SIG-M5 treated with dmso at 0.1 percent for 504 hours (cell line): ENCODE measurements around the gene BRMS1L.
A peak's percentile ranks its signal among the peaks of the same experiment; 100 is the strongest.
"Not testable (repeated sequence)": the region's sequence is repeated elsewhere in the genome, so short reads cannot be mapped to it uniquely, and the experiment has no call there.

Experiments
- DNase-seq: peaks from one replicate; lab custom pipeline; 2025; ENCODE audit not compliant: unreplicated experiment; lab: John Stamatoyannopoulos, UW

BRMS1L gene, protein sequence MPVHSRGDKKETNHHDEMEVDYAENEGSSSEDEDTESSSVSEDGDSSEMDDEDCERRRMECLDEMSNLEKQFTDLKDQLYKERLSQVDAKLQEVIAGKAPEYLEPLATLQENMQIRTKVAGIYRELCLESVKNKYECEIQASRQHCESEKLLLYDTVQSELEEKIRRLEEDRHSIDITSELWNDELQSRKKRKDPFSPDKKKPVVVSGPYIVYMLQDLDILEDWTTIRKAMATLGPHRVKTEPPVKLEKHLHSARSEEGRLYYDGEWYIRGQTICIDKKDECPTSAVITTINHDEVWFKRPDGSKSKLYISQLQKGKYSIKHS

GRCh38 chr14:35826218-35826951 lies at the start of gene BRMS1L:
BRMS1L (plus strand) TSS chr14:35826338; CDS start chr14:35826517, 179 bp downstream.
- DNase-seq, result peak; percentile 99

DNA sequence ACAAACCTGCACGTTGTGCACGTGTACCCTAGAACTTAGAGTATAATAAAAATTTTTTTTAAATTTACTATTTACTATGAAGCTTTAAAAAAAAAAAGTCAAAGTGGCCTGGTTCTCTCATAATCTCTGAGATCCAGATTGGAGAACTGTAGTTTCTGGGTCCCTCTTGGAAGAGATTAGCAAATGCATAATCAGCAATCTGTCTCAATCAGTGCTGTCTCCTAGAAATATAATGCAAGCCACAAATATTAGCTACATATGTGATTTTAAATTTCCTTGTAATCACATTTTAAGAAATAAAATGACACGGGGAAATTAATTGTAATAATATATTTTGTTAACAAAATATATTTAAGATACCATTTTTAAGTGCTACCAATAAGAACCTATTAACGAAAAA lies 49.3 kb upstream of the BRMS1L start:
- DNase-seq, result no peak

DNA sequence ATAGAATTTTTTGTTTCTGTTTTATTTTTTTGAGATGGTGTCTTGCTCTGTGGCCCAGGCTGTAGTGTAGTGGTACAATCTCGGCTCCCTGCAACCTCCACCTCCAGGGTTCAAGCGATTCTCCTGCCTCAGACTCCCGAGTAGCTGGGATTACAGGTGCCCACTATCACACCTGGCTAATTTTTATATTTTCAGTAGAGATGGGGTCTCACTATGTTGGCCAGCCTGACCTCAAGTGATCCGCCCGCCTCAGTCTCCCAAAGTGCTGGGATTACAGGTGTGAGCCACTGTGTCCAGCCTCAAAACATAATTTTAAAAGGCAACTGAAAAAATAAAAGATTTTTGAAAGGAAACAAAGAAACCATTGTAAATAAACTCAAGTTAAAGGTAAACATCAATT lies 48.6 kb upstream of the BRMS1L start:
- not testable (repeated sequence) for DNase-seq

- no peak for DNase-seq
Measured at GRCh38 chr14:35779368-35779767, 46.8 kb upstream of the BRMS1L start.

GRCh38 chr14:35783699-35784098 lies 42.4 kb upstream of the BRMS1L start:
- no peak for DNase-seq

DNA sequence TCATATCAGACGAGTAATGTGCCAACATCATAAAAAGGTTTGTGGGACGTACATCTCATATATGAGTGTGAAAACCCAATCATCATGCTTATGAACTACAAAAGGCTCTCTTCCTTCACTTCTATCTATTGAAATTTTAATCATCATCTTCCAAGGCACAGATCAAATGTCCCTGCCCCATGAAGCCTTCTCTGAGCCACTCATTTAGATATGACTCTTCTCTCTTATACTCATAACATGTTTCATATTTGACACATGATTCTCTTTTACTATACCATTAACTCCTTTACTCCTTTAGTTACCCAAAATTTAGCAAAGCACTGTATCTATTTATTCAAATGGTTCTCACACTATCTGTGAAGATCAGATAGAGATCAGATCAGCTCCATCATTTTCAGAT lies 39.3 kb upstream of the BRMS1L start:
- no peak for DNase-seq

- no peak for DNase-seq
Measured at GRCh38 chr14:35789651-35790050, 36.5 kb upstream of the BRMS1L start.

- no peak for DNase-seq
Measured at GRCh38 chr14:35797796-35798195, 28.3 kb upstream of the BRMS1L start.

DNA sequence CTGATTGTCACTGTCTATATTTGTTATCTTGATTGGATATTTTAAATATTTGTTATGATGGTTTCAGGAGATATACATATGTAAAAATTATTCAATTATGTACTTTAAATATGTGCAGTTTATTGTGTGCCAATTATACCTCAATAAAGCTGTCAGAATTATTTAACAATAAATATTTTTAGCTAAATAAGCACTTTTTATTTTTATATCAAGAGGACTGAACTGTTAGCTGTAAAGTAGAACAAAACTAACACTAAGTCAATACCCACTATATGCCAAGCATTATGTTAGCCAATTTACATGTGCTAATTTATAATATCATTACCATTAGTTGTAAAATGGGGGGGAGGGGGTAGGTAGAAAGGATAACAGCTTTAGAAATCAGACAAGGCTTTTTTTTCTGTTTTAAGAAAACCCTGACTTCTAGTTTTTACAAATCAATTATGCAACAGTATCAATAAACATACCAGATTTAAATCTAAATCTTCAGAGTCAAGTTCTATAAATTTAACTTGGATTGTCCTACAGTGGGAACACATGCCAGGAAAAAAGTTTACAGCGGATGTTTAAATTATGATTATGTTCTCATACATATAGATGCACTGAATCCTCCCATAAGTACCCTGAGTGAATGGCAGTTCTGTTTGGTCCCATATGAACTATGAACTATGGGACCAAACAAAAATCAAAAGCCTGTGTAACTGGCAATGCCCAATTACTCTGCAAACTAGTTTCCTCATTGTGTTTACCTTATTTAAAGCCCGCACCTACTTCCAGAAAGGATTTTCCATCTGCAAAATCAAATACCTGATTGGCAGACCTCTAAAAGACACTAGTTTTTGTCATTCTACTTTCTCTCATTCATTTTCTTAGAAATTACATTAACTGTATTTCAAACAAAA lies 19.9 kb upstream of the BRMS1L start:
- DNase-seq, result no peak

GRCh38 chr14:35807131-35807961 lies 18.8 kb upstream of the BRMS1L start:
- DNase-seq, result no peak

GRCh38 chr14:35808076-35808637 lies 18.0 kb upstream of the BRMS1L start:
- no peak for DNase-seq

- DNase-seq, result peak; percentile 97
Measured at GRCh38 chr14:35808638-35809563, 17.2 kb upstream of the BRMS1L start, which contains the start of gene RALGAPA1. RALGAPA1 (minus strand) TSS chr14:35809295; CDS start chr14:35808835, 460 bp downstream.

- DNase-seq, result no peak
Measured at GRCh38 chr14:35809597-35809996, 16.5 kb upstream of the BRMS1L start.

DNA sequence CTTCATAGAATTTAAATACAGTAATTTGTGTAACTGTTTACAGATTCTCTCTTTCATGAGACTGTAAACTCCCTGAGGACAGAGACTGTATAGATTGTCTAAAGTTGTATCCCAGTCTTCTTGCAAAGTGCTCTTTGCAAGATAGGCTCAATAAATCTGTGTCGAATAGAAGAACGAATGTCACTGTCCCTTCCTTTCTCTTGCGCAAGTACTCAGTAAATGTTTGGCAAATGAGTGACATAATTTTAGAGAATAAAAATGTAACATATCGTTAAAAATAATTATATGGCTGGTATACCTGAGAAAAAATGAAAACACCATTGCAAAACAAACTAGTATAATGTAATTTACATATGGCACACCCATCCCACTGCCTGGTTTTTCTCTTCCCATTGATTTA lies 15.2 kb upstream of the BRMS1L start:
- no peak for DNase-seq

GRCh38 chr14:35814371-35815005 lies 11.7 kb upstream of the BRMS1L start:
- DNase-seq, result peak; percentile 71

- peak; percentile 44 for DNase-seq
Measured at GRCh38 chr14:35818346-35819115, 7.6 kb upstream of the BRMS1L start.

DNA sequence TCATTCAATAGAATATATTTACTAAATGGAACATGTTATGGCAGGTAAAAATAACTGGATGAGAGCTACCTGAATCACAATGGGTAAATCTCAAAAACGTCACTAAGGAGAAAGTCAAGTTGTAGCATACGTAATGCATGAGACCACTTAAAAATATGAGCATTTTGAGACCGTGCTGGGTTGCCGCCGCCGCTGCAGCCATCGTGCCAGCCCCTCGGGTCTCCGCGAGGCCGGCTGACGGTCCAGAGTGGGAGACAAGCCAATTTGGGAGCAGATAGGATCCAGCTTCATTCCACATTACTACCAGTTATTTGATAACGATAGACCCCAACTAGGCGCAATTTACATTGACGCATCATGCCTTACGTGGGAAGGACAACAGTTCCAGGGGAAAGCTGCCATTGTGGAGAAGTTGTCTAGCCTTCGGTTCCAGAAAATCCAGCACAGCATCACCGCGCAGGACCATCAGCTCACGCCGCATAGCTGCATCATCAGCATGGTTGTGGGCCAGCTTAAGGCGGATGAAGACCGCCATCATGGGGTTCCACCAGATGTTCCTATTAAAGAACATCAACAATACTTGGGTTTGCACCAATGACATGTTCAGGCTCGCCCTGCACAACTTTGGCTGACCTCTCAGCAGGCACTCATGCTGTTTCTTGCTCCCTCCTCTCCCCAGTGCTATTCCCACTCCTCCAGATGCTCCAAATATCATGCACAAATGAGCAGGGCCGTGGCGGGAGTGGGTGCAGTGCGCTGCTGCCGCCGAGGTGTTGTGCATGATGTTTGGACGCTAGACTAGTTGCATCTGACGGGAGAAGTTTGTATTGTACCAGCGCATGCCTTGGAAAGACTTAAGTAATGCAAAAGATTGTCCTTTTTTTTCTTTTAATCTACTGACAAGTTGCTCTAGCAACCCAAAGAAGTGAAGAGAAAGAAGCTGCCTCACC lies 6.3 kb upstream of the BRMS1L start:
- no peak for DNase-seq
